Cardiac muscle cell (in vitro differentiated cells and primary cell): ENCODE measurements around the gene NRN1L. TPM values are rescaled to one million over a fixed set of nuclear protein-coding genes. Genes with fewer than 3 reads are reported as not detected.

Source experiments
- DNase-seq, 2 donors: peaks; one replicate each; pipeline versions ENCODE4 v3.0.0 to v3.0.0-alpha.2; 2010 to 2017; ENCODE audit warnings: low read depth in 1 of 2, low spot score in 1 of 2
- H3K27ac ChIP-seq: fragments of 200-600 bp; sonication (generic); 2 replicates; pipeline ENCODE4 v1.5.1; 2016
- H3K27me3 ChIP-seq: fragments of 200-600 bp; sonication (generic); 2 replicates; pipeline ENCODE4 v1.6.0; 2016; ENCODE audit warnings: control low read depth
- H3K36me3 ChIP-seq: fragments of 200-600 bp; sonication (generic); 2 replicates; pipeline ENCODE4 v1.5.1; 2016; ENCODE audit warnings: control low read depth
- H3K4me1 ChIP-seq: fragments of 200-600 bp; sonication (generic); 2 replicates; pipeline ENCODE4 v1.8.1; 2017; ENCODE audit warnings: low read depth, mild to moderate bottlenecking, mixed run types
- H3K4me3 ChIP-seq: fragments of 200-600 bp; sonication (generic); 2 replicates; pipeline ENCODE4 v1.5.1; 2016; ENCODE audit warnings: mild to moderate bottlenecking
- H3K9me3 ChIP-seq: fragments of 200-600 bp; sonication (generic); 2 replicates; pipeline ENCODE4 v1.5.1; 2017; ENCODE audit warnings: low read depth, mild to moderate bottlenecking, control low read depth
- polyA plus RNA-seq: library from polyadenylated mRNA; unstranded; fragments of >200 nt; fragmentation: Nextera tagmentation; extraction: Ambion mirVana; gene quantifications from 2 replicates; pipeline ENCODE4 v1.2.1, GENCODE V29; 2016
- total RNA-seq: library from RNA; depleted of rRNA; stranded (reverse); fragments of >200 nt; gene quantifications from 2 replicates; pipeline ENCODE4 v1.2.3, GENCODE V29; 2016
- TF ChIP-seq, protein P1 (sequence below): IDR thresholded peaks from 2 replicates; pipeline ENCODE4 v1.5.1; 2012; ENCODE audit warnings: low read depth, mild to moderate bottlenecking, low read length

NRN1L gene
- total and polyA plus RNA-seq, 2 experiments from 2014 or later = 0.73 to 4.8 TPM

DNA sequence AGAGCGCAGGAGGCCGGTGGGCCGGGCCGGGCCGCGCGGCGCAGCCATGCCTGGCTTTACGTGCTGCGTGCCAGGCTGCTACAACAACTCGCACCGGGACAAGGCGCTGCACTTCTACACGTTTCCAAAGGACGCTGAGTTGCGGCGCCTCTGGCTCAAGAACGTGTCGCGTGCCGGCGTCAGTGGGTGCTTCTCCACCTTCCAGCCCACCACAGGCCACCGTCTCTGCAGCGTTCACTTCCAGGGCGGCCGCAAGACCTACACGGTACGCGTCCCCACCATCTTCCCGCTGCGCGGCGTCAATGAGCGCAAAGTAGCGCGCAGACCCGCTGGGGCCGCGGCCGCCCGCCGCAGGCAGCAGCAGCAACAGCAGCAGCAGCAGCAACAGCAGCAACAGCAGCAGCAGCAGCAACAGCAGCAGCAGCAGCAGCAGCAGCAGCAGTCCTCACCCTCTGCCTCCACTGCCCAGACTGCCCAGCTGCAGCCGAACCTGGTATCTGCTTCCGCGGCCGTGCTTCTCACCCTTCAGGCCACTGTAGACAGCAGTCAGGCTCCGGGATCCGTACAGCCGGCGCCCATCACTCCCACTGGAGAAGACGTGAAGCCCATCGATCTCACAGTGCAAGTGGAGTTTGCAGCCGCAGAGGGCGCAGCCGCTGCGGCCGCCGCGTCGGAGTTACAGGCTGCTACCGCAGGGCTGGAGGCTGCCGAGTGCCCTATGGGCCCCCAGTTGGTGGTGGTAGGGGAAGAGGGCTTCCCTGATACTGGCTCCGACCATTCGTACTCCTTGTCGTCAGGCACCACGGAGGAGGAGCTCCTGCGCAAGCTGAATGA is 42.0 kb upstream of the NRN1L start:
- H3K36me3 ChIP-seq = no peaks in the 10 kb centered on the region
- peak; percentile 59 to 66 for DNase-seq
- no peaks in the 10 kb centered on the region for H3K27me3 ChIP-seq
- H3K4me3 ChIP-seq = peak overlapping the region; percentile 78
- TF ChIP-seq, protein P1, sequence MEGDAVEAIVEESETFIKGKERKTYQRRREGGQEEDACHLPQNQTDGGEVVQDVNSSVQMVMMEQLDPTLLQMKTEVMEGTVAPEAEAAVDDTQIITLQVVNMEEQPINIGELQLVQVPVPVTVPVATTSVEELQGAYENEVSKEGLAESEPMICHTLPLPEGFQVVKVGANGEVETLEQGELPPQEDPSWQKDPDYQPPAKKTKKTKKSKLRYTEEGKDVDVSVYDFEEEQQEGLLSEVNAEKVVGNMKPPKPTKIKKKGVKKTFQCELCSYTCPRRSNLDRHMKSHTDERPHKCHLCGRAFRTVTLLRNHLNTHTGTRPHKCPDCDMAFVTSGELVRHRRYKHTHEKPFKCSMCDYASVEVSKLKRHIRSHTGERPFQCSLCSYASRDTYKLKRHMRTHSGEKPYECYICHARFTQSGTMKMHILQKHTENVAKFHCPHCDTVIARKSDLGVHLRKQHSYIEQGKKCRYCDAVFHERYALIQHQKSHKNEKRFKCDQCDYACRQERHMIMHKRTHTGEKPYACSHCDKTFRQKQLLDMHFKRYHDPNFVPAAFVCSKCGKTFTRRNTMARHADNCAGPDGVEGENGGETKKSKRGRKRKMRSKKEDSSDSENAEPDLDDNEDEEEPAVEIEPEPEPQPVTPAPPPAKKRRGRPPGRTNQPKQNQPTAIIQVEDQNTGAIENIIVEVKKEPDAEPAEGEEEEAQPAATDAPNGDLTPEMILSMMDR = peak; percentile 44
- peak overlapping the region; percentile 98 for H3K27ac ChIP-seq
- H3K9me3 ChIP-seq = no peaks in the 10 kb centered on the region
- H3K4me1 ChIP-seq = peaks cover 27% of the 10 kb centered on the region

DNA sequence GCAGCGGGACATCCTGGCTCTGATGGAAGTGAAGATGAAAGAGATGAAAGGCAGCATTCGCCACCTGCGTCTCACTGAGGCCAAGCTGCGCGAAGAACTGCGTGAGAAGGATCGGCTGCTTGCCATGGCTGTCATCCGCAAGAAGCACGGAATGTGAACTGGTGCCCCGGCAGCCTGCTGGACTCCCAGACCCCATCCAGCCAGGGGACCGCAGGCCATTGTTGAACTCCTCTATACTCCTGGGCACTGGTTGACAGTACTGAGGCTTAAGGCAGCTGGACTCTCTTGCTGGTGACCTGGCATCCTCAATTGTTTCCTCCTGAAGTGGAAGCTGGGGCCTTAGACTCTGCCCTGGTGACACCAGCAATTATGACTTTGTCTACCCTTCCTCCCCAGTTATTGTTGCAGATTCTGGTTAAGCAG is 41.3 kb upstream of the NRN1L start:
- peak overlapping the region; percentile 78 for H3K4me3 ChIP-seq
- peak in 1 of 2 donors; percentile 29 for DNase-seq
- no peak overlapping the region for H3K27ac ChIP-seq

DNA sequence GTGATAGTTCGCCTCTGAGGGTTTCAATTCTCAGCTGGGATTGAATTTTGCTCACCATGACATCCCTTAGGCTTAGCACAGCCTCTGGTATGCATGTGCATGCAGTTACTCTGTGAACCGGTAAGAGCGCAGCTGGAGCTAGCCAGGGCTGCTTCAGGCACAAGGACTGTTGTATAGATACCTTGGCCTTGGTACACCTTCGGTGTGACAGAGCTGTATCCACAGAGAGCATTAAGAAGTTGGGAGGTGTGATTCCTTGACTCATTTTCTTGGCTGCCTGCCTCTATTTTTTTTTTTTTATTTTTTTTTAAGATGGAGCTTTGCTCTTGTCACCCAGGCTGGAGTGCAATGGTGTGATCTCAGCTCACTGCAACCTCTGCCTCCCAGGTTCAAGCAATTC is 40.2 kb upstream of the NRN1L start:
- H3K4me1 ChIP-seq = peaks cover 33% of the 10 kb centered on the region
- no peaks in the 10 kb centered on the region for H3K27me3 ChIP-seq
- TF ChIP-seq, protein P1 = no peak
- no peak for DNase-seq
- no peak overlapping the region for H3K27ac ChIP-seq
- no peak overlapping the region for H3K4me3 ChIP-seq
- H3K9me3 ChIP-seq = no peaks in the 10 kb centered on the region
- no peaks in the 10 kb centered on the region for H3K36me3 ChIP-seq

More for the DNA sequence above, 41.3 kb upstream of the NRN1L start:
- TF ChIP-seq, protein P1 = no peak
- no peaks in the 10 kb centered on the region for H3K27me3 ChIP-seq
- H3K9me3 ChIP-seq = no peaks in the 10 kb centered on the region
- H3K36me3 ChIP-seq = no peaks in the 10 kb centered on the region
- H3K4me1 ChIP-seq = peaks cover 33% of the 10 kb centered on the region

DNA sequence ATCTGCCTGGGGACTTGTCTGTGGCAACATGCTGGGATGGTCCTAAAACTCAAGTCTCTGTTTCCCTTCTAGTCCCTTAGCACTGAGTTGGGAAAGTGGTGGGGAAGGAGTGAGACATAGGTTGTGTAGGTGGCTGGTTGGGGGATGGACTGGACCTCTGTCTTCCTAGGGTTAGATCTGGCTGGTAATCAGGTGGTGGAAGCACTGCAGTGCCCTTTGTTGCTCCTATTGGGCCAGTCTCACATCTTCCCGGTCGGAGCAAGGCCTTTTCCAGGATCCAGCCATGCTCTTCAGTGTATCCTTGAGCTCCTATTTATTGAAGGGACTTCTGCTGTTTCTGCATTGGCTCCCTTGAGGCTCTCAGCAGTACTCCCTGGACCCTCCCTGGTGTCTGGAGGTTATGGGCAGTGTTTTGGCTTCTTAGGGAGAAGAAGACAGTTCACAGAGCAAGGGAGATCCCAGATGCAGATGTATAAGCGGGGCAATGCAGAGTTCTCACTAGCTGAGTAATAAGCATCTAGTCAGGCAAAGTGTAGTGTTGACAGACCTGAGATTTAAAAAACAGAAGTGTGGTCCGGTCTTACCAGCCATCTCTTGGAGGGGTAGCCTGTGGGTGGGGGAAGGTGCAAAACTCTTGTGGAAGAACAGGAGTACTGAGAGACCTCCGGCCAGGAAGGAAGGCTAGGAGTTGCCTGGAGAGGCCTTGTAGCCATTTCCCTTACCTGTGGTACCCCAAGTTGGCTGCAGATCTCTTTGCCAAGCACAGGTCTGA is 39.2 kb upstream of the NRN1L start:
- H3K9me3 ChIP-seq = no peaks in the 10 kb centered on the region
- H3K4me1 ChIP-seq = peaks cover 33% of the 10 kb centered on the region
- H3K36me3 ChIP-seq = no peaks in the 10 kb centered on the region
- peak overlapping the region; percentile 96 for H3K27ac ChIP-seq
- TF ChIP-seq, protein P1 = no peak
- no peak for DNase-seq
- H3K27me3 ChIP-seq = no peaks in the 10 kb centered on the region
- H3K4me3 ChIP-seq = peak overlapping the region; percentile 72

DNA sequence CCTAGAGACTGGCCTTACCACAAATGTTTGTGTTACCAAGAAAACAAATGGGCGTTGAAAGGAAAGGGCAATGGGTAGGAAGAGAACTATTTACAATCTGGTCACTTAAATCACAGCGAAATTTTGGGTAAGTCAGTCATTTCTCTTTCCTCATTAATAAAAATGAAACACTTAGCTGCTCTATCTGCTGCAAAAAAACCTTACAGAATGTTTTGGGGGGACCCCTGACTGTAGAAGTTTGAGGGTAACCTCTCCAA is 38.7 kb upstream of the NRN1L start:
- peak overlapping the region; percentile 96 for H3K27ac ChIP-seq
- TF ChIP-seq, protein P1 = no peak
- H3K4me1 ChIP-seq = peaks cover 33% of the 10 kb centered on the region
- H3K27me3 ChIP-seq = no peaks in the 10 kb centered on the region
- H3K4me3 ChIP-seq = peak overlapping the region; percentile 72
- H3K9me3 ChIP-seq = no peaks in the 10 kb centered on the region
- H3K36me3 ChIP-seq = no peaks in the 10 kb centered on the region
- DNase-seq = no peak
